ENCODE data around the gene DMWD. TPM values are rescaled to one million over a fixed set of nuclear protein-coding genes. Genes with fewer than 3 reads are reported as not detected.
"Not testable (repeated sequence)": the region's sequence is repeated elsewhere in the genome, so short reads cannot be mapped to it uniquely, and the experiment has no call there.

DMWD gene
- total RNA-seq, 1 donor from 2014 or later: 69.2 TPM

DNA sequence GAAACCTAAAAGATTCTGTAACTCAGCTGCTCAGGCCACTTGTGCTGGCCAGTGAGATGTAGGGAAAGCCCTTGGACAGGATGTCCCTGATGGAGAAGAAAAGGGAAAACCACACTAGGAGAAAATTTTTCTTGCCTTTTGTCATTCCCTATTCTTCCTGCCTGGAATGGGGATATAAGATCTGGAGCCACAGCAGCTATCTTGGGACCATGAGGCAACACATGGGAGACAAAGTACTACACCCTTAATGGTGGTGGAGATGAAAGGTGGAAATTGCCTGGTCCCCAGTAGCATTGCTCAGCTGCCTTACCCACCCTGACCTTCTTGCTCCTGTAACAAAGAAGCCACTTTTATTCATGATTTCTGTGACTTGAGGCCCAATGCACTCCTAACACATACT is 13.1 kb upstream of the DMWD start:
- no peaks in the 10 kb centered on the region for H3K9me3 ChIP-seq (replicated peaks)
- H3K4me3 ChIP-seq: no peak overlapping the region
- TF ChIP-seq, protein P1, sequence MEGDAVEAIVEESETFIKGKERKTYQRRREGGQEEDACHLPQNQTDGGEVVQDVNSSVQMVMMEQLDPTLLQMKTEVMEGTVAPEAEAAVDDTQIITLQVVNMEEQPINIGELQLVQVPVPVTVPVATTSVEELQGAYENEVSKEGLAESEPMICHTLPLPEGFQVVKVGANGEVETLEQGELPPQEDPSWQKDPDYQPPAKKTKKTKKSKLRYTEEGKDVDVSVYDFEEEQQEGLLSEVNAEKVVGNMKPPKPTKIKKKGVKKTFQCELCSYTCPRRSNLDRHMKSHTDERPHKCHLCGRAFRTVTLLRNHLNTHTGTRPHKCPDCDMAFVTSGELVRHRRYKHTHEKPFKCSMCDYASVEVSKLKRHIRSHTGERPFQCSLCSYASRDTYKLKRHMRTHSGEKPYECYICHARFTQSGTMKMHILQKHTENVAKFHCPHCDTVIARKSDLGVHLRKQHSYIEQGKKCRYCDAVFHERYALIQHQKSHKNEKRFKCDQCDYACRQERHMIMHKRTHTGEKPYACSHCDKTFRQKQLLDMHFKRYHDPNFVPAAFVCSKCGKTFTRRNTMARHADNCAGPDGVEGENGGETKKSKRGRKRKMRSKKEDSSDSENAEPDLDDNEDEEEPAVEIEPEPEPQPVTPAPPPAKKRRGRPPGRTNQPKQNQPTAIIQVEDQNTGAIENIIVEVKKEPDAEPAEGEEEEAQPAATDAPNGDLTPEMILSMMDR (IDR thresholded peaks at IDR 0.05; ENCODE audit: borderline replicate concordance): no peak
- no peak for DNase-seq
- H3K4me1 ChIP-seq: no peaks in the 10 kb centered on the region
- intact Hi-C loops (cut with micrococcal nuclease): no loop called here
- H3K27ac ChIP-seq (replicated peaks): no peak overlapping the region
- no peaks in the 10 kb centered on the region for H3K27me3 ChIP-seq (ENCODE audit: low read depth)
- no peaks in the 10 kb centered on the region for H3K36me3 ChIP-seq

- H3K27me3 ChIP-seq (ENCODE audit: low read depth): no peaks in the 10 kb centered on the region
- H3K4me3 ChIP-seq: no peak overlapping the region
- no peaks in the 10 kb centered on the region for H3K36me3 ChIP-seq
- intact Hi-C loops (cut with micrococcal nuclease): no loop called here
- H3K9me3 ChIP-seq (replicated peaks): no peaks in the 10 kb centered on the region
- no peak for DNase-seq
- no peak overlapping the region for H3K27ac ChIP-seq (replicated peaks)
- TF ChIP-seq, protein P1 (IDR thresholded peaks at IDR 0.05; ENCODE audit: borderline replicate concordance): no peak
- no peaks in the 10 kb centered on the region for H3K4me1 ChIP-seq
Observed at GRCh38 chr19:45804959-45805230, 12.2 kb upstream of the DMWD start.

DNA sequence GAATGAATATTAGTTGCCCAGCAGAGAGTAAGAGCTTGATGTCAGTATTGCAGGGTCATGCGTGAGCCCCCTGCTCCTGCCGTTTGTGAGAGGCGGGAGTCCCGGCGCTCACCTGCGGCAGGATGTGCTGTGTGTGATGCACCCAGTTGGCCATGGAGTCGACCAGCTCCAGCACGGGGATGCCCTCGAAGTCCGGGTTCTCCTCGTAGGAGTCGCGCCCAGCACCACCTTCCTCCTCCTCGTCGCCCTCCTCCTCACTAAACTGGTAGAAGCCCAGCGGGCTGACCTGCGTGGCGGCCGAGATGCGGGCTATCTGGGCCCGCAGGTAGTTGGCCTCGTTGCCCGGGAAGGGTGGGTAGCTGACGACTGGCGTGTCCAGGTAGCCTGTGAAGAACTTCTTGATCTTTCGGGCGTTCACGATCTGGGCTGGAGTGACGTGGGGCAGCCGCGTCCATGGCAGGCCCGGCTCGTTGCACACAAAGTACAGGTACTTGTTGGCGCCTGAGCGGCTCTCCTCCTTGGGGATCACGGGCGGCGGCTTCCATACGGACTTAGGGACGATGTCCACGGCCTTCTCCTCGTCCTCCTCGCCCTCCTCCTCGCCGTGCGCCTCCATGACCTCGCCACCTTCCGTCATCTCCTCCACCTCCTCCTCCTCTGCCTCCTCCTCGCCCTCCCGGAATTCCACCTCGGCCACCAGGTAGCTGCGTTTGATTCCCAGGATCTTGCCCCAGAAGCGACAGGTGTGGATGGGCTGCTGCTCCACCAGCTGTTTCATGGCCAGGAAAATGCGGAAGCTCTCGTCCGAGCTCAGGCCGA is 11.7 kb upstream of the DMWD start:
- no peaks in the 10 kb centered on the region for H3K36me3 ChIP-seq
- TF ChIP-seq, protein P1 (IDR thresholded peaks at IDR 0.05; ENCODE audit: borderline replicate concordance): no peak
- H3K27me3 ChIP-seq (ENCODE audit: low read depth): no peaks in the 10 kb centered on the region
- intact Hi-C loops (cut with micrococcal nuclease): no loop called here
- no peak for DNase-seq
- H3K27ac ChIP-seq (replicated peaks): no peak overlapping the region
- no peak overlapping the region for H3K4me3 ChIP-seq
- H3K4me1 ChIP-seq: peaks cover 3% of the 10 kb centered on the region
- H3K9me3 ChIP-seq (replicated peaks): no peaks in the 10 kb centered on the region

- no peak overlapping the region for H3K27ac ChIP-seq (replicated peaks)
- DNase-seq: no peak
- no peaks in the 10 kb centered on the region for H3K27me3 ChIP-seq (ENCODE audit: low read depth)
- no peak overlapping the region for H3K4me3 ChIP-seq
- H3K4me1 ChIP-seq: peaks cover 12% of the 10 kb centered on the region
- H3K36me3 ChIP-seq: no peaks in the 10 kb centered on the region
- intact Hi-C loops (cut with micrococcal nuclease): no loop called here
- H3K9me3 ChIP-seq (replicated peaks): no peaks in the 10 kb centered on the region
- TF ChIP-seq, protein P1 (IDR thresholded peaks at IDR 0.05; ENCODE audit: borderline replicate concordance): no peak
Observed at GRCh38 chr19:45801603-45802175, 9.0 kb upstream of the DMWD start.

DNA sequence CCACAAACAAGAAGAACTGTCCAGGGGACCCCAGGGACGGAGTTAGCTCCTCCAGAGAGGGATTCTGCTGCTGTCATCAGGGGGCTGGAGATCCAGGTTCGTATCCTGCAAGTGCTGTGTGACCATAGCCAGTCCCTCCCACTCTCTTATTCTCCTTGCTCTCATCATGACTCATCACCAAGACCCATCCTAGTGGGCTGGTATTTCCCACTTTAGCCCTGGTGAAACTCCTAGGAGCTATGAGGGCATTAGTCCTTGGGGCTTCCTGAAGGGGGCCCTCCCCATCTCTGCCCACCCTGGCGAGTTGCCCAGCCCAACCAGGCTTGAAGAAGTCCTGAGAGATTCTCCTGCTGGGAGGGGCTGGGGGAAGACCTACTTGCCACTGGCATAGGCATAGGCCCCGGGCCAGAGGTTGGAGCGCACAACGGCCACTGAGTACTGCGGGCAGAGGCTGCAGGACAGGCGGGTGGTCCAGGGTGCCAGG is 7.5 kb upstream of the DMWD start:
- no peak for DNase-seq
- Histone ChIP-seq H3K4me1 (peaks cover 12% of the 10 kb centered on the region), H3K4me3 (no peak overlapping the region), H3K27me3 (ENCODE audit: low read depth) (no peaks in the 10 kb centered on the region), H3K9me3 (replicated peaks) (no peaks in the 10 kb centered on the region), H3K36me3 (no peaks in the 10 kb centered on the region), H3K27ac (replicated peaks) (no peak overlapping the region)
- intact Hi-C loops (cut with micrococcal nuclease): no loop called here
- TF ChIP-seq, protein P1 (IDR thresholded peaks at IDR 0.05; ENCODE audit: borderline replicate concordance): no peak

- DNase-seq; H3K27me3 ChIP-seq (ENCODE audit: low read depth); H3K4me3 ChIP-seq; H3K36me3 ChIP-seq; H3K9me3 ChIP-seq (replicated peaks); intact Hi-C loops (cut with micrococcal nuclease); H3K27ac ChIP-seq (replicated peaks): not testable (repeated sequence)
- peaks cover 12% of the 10 kb centered on the region for H3K4me1 ChIP-seq
Observed at GRCh38 chr19:45799541-45799940, 6.9 kb upstream of the DMWD start.
